ENCODE measurements around the gene ASF1A. TPM values are rescaled to one million over a fixed set of nuclear protein-coding genes. Genes with fewer than 3 reads are reported as not detected.

The ASF1A gene
- total and polyA plus RNA-seq, 2 experiments from 2014 or later = 25.4 to 72.2 TPM

- no peak overlapping the region for H2AFZ ChIP-seq
- ATAC-seq (no peak), DNase-seq (ENCODE audit: low spot score) (no peak)
- no peaks in the 10 kb centered on the region; the same call in 2 of the 3 replicates for H3K36me3 Mint-ChIP-seq (ENCODE audit: low read depth)
- H3K27ac ChIP-seq (ENCODE audit: low read depth) = no peak overlapping the region
- peaks cover 11% of the 10 kb centered on the region for H3K4me1 Mint-ChIP-seq
- no peaks in the 10 kb centered on the region for H3F3A ChIP-seq (replicated peaks; ENCODE audit: low read depth)
- no peak overlapping the region for H3K4me2 ChIP-seq
- H3K27me3 Mint-ChIP-seq (ENCODE audit: insufficient read depth, low read depth, poor library complexity) = peaks cover 6% of the 10 kb centered on the region
- no peaks in the 10 kb centered on the region; the same call in 1 of the 2 replicates for H3K4me1 ChIP-seq (ENCODE audit: insufficient read depth)
- H3K4me3 Mint-ChIP-seq = no peak overlapping the region
- TF ChIP-seq JUNB (IDR thresholded peaks at IDR 0.05; ENCODE audit: unreplicated experiment) = no peak
- no peaks in the 10 kb centered on the region for H3K27me3 ChIP-seq (ENCODE audit: insufficient read depth)
- H3K4me3 ChIP-seq = no peak overlapping the region
- H3K27ac Mint-ChIP-seq = no peak overlapping the region
- no peaks in the 10 kb centered on the region; the same call in 1 of the 2 replicates for H3K9me2 ChIP-seq (ENCODE audit: insufficient read depth)
- H4K20me1 ChIP-seq (replicated peaks; ENCODE audit: insufficient read depth) = no peaks in the 10 kb centered on the region
- no peaks in the 10 kb centered on the region for H3K36me3 ChIP-seq (ENCODE audit: insufficient read depth)
- peaks cover 26% of the 10 kb centered on the region for H3K79me2 ChIP-seq (replicated peaks; ENCODE audit: insufficient read depth)
- H3K9me3 Mint-ChIP-seq = no peaks in the 10 kb centered on the region
Observed at GRCh38 chr6:118875672-118876071, 18.3 kb upstream of the ASF1A start.

GRCh38 chr6:118876198-118876597 lies 17.8 kb upstream of the ASF1A start:
- Mint-ChIP-seq H3K36me3 (ENCODE audit: low read depth) (no peaks in the 10 kb centered on the region; the same call in 2 of the 3 replicates), H3K27me3 (ENCODE audit: insufficient read depth, low read depth, poor library complexity) (peaks cover 6% of the 10 kb centered on the region), H3K9me3 (no peaks in the 10 kb centered on the region), H3K4me3 (no peak overlapping the region), H3K27ac (0 out of 2 replicates have a peak overlapping the region, but pooled peaks have one; percentile 2), H3K4me1 (peaks cover 12% of the 10 kb centered on the region)
- H3K4me3 ChIP-seq = no peak overlapping the region
- no peak overlapping the region for H2AFZ ChIP-seq
- no peaks in the 10 kb centered on the region for H4K20me1 ChIP-seq (replicated peaks; ENCODE audit: insufficient read depth)
- H3F3A ChIP-seq (replicated peaks; ENCODE audit: low read depth) = no peaks in the 10 kb centered on the region
- H3K4me2 ChIP-seq = no peak overlapping the region
- no peak overlapping the region for H3K27ac ChIP-seq (ENCODE audit: low read depth)
- H3K79me2 ChIP-seq (replicated peaks; ENCODE audit: insufficient read depth) = peaks cover 22% of the 10 kb centered on the region
- no peaks in the 10 kb centered on the region for H3K36me3 ChIP-seq (ENCODE audit: insufficient read depth)
- no peak for DNase-seq (ENCODE audit: low spot score)
- H3K4me1 ChIP-seq (ENCODE audit: insufficient read depth) = no peaks in the 10 kb centered on the region; the same call in 1 of the 2 replicates
- H3K27me3 ChIP-seq (ENCODE audit: insufficient read depth) = no peaks in the 10 kb centered on the region
- ATAC-seq = no peak
- H3K9me2 ChIP-seq (ENCODE audit: insufficient read depth) = no peaks in the 10 kb centered on the region; the same call in 1 of the 2 replicates
- TF ChIP-seq ZNF331 (CRISPR knock-in tag; IDR thresholded peaks at IDR 0.05; ENCODE audit: low read depth) (no peak), CREB1 (CRISPR knock-in tag; IDR thresholded peaks at IDR 0.05; ENCODE audit: low read depth) (no peak), EZH2 (IDR thresholded peaks at IDR 0.05; ENCODE audit: low read depth, unreplicated experiment) (no peak), CTCF (conservative IDR thresholded peaks at IDR 0.05; ENCODE audit: low read depth in 2 of 2) (no peak), POLR2AphosphoS5 (IDR thresholded peaks at IDR 0.05; ENCODE audit: low read depth) (no peak), JUNB (IDR thresholded peaks at IDR 0.05; ENCODE audit: unreplicated experiment) (no peak), NANOG (IDR thresholded peaks at IDR 0.05; ENCODE audit: borderline replicate concordance) (no peak)
- TF ChIP-seq, protein P1, sequence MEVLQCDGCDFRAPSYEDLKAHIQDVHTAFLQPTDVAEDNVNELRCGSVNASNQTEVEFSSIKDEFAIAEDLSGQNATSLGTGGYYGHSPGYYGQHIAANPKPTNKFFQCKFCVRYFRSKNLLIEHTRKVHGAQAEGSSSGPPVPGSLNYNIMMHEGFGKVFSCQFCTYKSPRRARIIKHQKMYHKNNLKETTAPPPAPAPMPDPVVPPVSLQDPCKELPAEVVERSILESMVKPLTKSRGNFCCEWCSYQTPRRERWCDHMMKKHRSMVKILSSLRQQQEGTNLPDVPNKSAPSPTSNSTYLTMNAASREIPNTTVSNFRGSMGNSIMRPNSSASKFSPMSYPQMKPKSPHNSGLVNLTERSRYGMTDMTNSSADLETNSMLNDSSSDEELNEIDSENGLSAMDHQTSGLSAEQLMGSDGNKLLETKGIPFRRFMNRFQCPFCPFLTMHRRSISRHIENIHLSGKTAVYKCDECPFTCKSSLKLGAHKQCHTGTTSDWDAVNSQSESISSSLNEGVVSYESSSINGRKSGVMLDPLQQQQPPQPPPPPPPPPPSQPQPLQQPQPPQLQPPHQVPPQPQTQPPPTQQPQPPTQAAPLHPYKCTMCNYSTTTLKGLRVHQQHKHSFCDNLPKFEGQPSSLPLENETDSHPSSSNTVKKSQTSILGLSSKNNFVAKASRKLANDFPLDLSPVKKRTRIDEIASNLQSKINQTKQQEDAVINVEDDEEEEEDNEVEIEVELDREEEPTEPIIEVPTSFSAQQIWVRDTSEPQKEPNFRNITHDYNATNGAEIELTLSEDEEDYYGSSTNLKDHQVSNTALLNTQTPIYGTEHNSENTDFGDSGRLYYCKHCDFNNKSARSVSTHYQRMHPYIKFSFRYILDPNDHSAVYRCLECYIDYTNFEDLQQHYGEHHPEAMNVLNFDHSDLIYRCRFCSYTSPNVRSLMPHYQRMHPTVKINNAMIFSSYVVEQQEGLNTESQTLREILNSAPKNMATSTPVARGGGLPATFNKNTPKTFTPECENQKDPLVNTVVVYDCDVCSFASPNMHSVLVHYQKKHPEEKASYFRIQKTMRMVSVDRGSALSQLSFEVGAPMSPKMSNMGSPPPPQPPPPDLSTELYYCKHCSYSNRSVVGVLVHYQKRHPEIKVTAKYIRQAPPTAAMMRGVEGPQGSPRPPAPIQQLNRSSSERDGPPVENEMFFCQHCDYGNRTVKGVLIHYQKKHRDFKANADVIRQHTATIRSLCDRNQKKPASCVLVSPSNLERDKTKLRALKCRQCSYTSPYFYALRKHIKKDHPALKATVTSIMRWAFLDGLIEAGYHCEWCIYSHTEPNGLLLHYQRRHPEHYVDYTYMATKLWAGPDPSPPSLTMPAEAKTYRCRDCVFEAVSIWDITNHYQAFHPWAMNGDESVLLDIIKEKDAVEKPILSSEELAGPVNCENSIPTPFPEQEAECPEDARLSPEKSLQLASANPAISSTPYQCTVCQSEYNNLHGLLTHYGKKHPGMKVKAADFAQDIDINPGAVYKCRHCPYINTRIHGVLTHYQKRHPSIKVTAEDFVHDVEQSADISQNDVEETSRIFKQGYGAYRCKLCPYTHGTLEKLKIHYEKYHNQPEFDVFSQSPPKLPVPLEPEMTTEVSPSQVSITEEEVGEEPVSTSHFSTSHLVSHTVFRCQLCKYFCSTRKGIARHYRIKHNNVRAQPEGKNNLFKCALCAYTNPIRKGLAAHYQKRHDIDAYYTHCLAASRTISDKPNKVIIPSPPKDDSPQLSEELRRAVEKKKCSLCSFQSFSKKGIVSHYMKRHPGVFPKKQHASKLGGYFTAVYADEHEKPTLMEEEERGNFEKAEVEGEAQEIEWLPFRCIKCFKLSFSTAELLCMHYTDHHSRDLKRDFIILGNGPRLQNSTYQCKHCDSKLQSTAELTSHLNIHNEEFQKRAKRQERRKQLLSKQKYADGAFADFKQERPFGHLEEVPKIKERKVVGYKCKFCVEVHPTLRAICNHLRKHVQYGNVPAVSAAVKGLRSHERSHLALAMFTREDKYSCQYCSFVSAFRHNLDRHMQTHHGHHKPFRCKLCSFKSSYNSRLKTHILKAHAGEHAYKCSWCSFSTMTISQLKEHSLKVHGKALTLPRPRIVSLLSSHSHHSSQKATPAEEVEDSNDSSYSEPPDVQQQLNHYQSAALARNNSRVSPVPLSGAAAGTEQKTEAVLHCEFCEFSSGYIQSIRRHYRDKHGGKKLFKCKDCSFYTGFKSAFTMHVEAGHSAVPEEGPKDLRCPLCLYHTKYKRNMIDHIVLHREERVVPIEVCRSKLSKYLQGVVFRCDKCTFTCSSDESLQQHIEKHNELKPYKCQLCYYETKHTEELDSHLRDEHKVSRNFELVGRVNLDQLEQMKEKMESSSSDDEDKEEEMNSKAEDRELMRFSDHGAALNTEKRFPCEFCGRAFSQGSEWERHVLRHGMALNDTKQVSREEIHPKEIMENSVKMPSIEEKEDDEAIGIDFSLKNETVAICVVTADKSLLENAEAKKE (CRISPR knock-in tag; IDR thresholded peaks at IDR 0.05) = no peak
- TF ChIP-seq, protein P2, sequence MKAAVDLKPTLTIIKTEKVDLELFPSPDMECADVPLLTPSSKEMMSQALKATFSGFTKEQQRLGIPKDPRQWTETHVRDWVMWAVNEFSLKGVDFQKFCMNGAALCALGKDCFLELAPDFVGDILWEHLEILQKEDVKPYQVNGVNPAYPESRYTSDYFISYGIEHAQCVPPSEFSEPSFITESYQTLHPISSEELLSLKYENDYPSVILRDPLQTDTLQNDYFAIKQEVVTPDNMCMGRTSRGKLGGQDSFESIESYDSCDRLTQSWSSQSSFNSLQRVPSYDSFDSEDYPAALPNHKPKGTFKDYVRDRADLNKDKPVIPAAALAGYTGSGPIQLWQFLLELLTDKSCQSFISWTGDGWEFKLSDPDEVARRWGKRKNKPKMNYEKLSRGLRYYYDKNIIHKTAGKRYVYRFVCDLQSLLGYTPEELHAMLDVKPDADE (IDR thresholded peaks at IDR 0.05) = no peak
